Heart right ventricle (tissue), 16 donors: ENCODE measurements around the gene RAB8A. TPM values are rescaled to one million over a fixed set of nuclear protein-coding genes. Genes with fewer than 3 reads are reported as not detected.

Experiments used
- ATAC-seq, 8 donors: fragments of 200-7000 bp; cut with Tn5 transposase; one replicate each; pipeline ENCODE4 v1.9.1; 2020; ENCODE audit warnings: mild to moderate bottlenecking in 8 of 8, moderate library complexity in 8 of 8, moderate number of reproducible peaks in 1 of 8
- DNase-seq, 2 donors: peaks; one replicate each; pipeline ENCODE4 v3.0.0-alpha.2; 2020
- H3K27ac ChIP-seq, 10 donors: fragments of 200-600 bp; sonication (generic) in 2 of 10; one replicate each; pipeline versions ENCODE4 v1.5.0 to v1.8.0; 2020 to 2022; ENCODE audit warnings: mild to moderate bottlenecking in 3 of 10
- H3K27me3 ChIP-seq, 7 donors: fragments of 200-600 bp; one replicate each; pipeline ENCODE4 v1.8.0; 2021 to 2022; ENCODE audit warnings: mild to moderate bottlenecking in 2 of 7
- H3K36me3 ChIP-seq, 9 donors: fragments of 200-600 bp; sonication (generic) in 1 of 9; one replicate each; pipeline versions ENCODE4 v1.5.0 to v1.8.0; 2020 to 2022; ENCODE audit warnings: mild to moderate bottlenecking in 2 of 9
- H3K4me1 ChIP-seq, 9 donors: fragments of 200-600 bp; sonication (generic) in 1 of 9; one replicate each; pipeline versions ENCODE4 v1.5.0 to v1.8.0; 2020 to 2022; ENCODE audit warnings: mild to moderate bottlenecking in 4 of 9
- H3K4me3 ChIP-seq, 10 donors: fragments of 200-600 bp; sonication (generic) in 2 of 10; one replicate each; pipeline versions ENCODE4 v1.5.0 to v1.8.0; 2020 to 2022; ENCODE audit warnings: mild to moderate bottlenecking in 7 of 10, moderate library complexity in 2 of 10
- H3K9me3 ChIP-seq, 11 donors: fragments of 200-600 bp in 10 of 11; sonication (generic) in 2 of 11; one replicate each; pipeline versions ENCODE4 v1.5.0 to v1.8.0; 2013 to 2022; ENCODE audit warnings: mild to moderate bottlenecking in 2 of 11, control low read depth in 1 of 11, moderate library complexity in 1 of 11
- WGBS, 2 donors: extraction: QIAGEN DNeasy Blood & Tissue Kit; methylation state at CpG; one replicate each; pipeline ENCODE4 v1.1.7; 2013; ENCODE audit warnings: inconsistent platforms in 1 of 2; 5-methylcytosine and 5-hydroxymethylcytosine counted together
- intact Hi-C, 10 donors: fragments of 100-400 bp; cut with DNase I; formaldehyde crosslinking; loops; one replicate each; pipeline versions ENCODE4 v1.11.1 to v1.14.2; 2022
- polyA plus RNA-seq, 2 donors: library from polyadenylated mRNA; stranded (reverse); fragments of 200-250 nt; gene quantifications; one replicate each; pipeline ENCODE4 v1.2.3, GENCODE V29; 2013
- total RNA-seq, 10 donors: library from RNA; stranded (reverse); fragmentation: NEBNext Ultra II Directional in 3 of 10; extraction: Animal tissue kit (Norgen Biotek cat#: 25700) in 3 of 10; gene quantifications; one replicate each; pipeline versions ENCODE4 v1.2.1 to v1.2.4, GENCODE V29; 2021 to 2023
- TF ChIP-seq, protein P1 (sequence below), 9 donors: fragments of 200-600 bp; sonication (generic) in 2 of 9; IDR thresholded peaks; one replicate each; pipeline versions ENCODE4 v1.5.0 to v1.8.0; 2021 to 2022; ENCODE audit warnings: antibody characterized with exemption in 9 of 9, mild to moderate bottlenecking in 5 of 9, moderate library complexity in 1 of 9
- donor health status: Arrhythmogenic right ventricular cardiomyopathy.
- donor health status: ischemic (EF 13 %, LVEDD 7.1; RV severe dilation, severe dysfunction).
- donor health status: healthy with polysubstance abuse.
- donor health status: DM: no; HTN: yes; CAD: no.
- donor health status: DM: no; HTN: no; CAD: no.
- donor health status: ischemic (EF 25% LVEDD 6.9; RV normal size, moderate dysfunction).
- donor health status: ischemic (EF 25% LVEDD 5.7; RV mildly dilated, moderate dysfunction).
- donor health status: healthy.
- donor health status: DM: yes; HTN: yes; CAD: no.
- donor health status: Ischemic cardiomyopathy.
- donor health status: ischemic (EF 35%, LVEDD 5.7; RV mildly dilated, moderate dysfunction).
- donor health status: nonischemic (EF 11% LVEDD 7.7; RV severe dilation, severe dysfunction).
- donor health status: DM: yes; HTN: yes; CAD: no.
- donor health status: PGD.
- donor health status: ischemic (EF 29% LVEDD 5.4; RV normal size, mild dysfunction).
- donor health status: nonischemic (EF 23%, LVEDD 6.1; RV moderate dilation, normal function).

RAB8A gene
- total and polyA plus RNA-seq, 12 donors: 12.1 to 47.4 (median 19.5) TPM

DNA sequence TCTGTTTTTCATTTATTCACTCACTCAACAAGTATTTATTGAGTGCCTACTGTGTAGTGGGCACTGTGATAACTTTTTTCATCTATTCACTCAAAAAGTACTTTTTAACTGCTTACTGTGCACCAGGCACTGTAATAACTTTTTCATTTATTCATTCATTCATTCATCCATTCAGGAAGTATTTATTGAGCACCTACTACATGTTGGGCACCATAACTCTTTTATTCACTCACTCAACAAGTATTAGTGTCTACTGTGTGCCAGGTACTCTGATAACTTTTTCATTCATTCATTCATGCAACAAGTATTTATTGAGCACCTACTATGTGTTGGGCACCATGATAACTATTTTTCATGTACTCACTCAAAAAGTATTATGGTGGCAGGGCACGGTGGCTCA lies 54.7 kb downstream of the RAB8A start:
- intact Hi-C loops: no loop called here
- WGBS, 2 donors: 96 to 98% methylated on average over 1 of the region's 1 CpG
- DNase-seq (no peak), ATAC-seq (no peak)
- Histone ChIP-seq H3K4me3 (no peak overlapping the region), H3K27ac (no peak overlapping the region), H3K36me3 (no peaks in the 10 kb centered on the region), H3K9me3 (no peaks in the 10 kb centered on the region), H3K27me3 (peaks cover 0 to 3% (median 0%) of the 10 kb centered on the region in 7 donors), H3K4me1 (peaks cover 0 to 10% (median 0%) of the 10 kb centered on the region in 9 donors)
- TF ChIP-seq, protein P1, sequence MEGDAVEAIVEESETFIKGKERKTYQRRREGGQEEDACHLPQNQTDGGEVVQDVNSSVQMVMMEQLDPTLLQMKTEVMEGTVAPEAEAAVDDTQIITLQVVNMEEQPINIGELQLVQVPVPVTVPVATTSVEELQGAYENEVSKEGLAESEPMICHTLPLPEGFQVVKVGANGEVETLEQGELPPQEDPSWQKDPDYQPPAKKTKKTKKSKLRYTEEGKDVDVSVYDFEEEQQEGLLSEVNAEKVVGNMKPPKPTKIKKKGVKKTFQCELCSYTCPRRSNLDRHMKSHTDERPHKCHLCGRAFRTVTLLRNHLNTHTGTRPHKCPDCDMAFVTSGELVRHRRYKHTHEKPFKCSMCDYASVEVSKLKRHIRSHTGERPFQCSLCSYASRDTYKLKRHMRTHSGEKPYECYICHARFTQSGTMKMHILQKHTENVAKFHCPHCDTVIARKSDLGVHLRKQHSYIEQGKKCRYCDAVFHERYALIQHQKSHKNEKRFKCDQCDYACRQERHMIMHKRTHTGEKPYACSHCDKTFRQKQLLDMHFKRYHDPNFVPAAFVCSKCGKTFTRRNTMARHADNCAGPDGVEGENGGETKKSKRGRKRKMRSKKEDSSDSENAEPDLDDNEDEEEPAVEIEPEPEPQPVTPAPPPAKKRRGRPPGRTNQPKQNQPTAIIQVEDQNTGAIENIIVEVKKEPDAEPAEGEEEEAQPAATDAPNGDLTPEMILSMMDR (IDR thresholded peaks at IDR 0.05): no peak

- Histone ChIP-seq H3K27me3 (peaks cover 0 to 3% (median 0%) of the 10 kb centered on the region in 7 donors), H3K9me3 (no peaks in the 10 kb centered on the region), H3K4me1 (peaks cover 0 to 10% (median 0%) of the 10 kb centered on the region in 9 donors), H3K36me3 (no peaks in the 10 kb centered on the region), H3K4me3 (no peak overlapping the region), H3K27ac (no peak overlapping the region)
- TF ChIP-seq, protein P1 (IDR thresholded peaks at IDR 0.05): no peak
- intact Hi-C loops: no loop called here
- no peak for ATAC-seq
- DNase-seq: no peak
- WGBS, 2 donors: 90 to 91% methylated on average over 5 of the region's 5 CpGs
Observed at GRCh38 chr19:16167055-16167454, 55.4 kb downstream of the RAB8A start.

DNA sequence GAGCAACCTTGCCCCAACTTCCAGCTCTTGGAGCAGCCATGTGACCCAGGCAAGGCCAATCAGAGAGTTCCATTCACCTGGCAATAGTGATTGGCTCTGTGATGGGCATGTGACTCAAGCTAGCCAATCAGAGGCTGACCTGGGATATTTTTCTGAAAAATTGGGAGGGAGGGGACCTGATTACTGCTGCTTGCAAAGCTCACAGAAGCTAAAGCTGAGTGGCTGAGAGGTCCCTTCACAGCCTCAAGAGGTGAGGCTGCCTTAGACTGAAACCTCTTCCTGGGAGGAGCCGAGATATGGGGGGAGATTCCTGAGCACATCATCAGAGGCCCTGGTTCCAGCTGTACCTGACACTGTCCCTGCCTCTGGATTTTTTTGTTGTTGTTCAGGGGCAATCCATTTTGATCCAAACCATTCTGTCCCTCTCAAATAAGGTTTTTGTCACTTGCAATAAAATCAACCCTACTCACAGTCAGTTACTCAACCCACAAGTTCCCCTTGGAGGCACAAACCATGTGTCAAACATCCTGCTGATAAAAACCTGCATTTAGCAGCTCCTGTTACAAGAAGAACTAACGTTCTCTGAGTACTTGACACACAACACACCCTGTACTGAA lies 56.9 kb downstream of the RAB8A start:
- H3K27me3 ChIP-seq: peaks cover 0 to 8% (median 0%) of the 10 kb centered on the region in 7 donors
- ATAC-seq: no peak
- H3K4me3 ChIP-seq: no peak overlapping the region
- H3K36me3 ChIP-seq: no peaks in the 10 kb centered on the region
- 50 to 54% methylated on average over 2 of the region's 2 CpGs for WGBS, 2 donors
- no peaks in the 10 kb centered on the region for H3K9me3 ChIP-seq
- no peak for DNase-seq
- H3K4me1 ChIP-seq: peaks cover 0 to 10% (median 0%) of the 10 kb centered on the region in 9 donors
- intact Hi-C loops: no loop called here
- H3K27ac ChIP-seq: no peak overlapping the region
- TF ChIP-seq, protein P1 (IDR thresholded peaks at IDR 0.05): no peak

DNA sequence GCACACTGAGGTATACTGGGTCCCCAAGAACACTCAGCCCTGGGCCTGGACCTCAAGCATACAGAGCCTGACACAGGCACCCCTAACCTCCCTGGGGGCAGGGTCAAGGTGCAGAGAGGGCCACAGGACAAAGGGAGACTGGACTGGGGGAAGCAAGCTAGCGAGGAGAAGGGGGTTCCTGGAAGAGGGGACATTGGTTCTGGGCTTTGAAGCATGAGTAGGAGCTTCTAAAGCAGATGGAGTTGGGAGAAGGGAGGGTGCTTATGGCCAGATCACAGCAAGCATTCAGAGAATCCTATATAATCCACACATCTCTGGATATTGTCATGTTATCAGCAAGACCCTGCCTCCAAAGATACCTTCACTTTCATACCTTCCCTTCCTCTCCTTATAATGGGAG lies 58.4 kb downstream of the RAB8A start:
- Histone ChIP-seq H3K9me3 (peaks cover 0 to 2% (median 0%) of the 10 kb centered on the region in 11 donors), H3K4me3 (no peak overlapping the region), H3K27me3 (peaks cover 0 to 13% (median 0%) of the 10 kb centered on the region in 7 donors), H3K4me1 (peaks cover 0 to 10% (median 0%) of the 10 kb centered on the region in 9 donors), H3K36me3 (no peaks in the 10 kb centered on the region), H3K27ac (no peak overlapping the region)
- TF ChIP-seq, protein P1 (IDR thresholded peaks at IDR 0.05): no peak
- 59 to 94% methylated on average over 1 of the region's 1 CpG for WGBS, 2 donors
- no peak for ATAC-seq
- intact Hi-C loops: loop anchor here in 2 of 10 donors (5.0 kb wide), 2 partner anchors 113 to 133 kb away; no protein-coding TSS in a partner anchor
- no peak for DNase-seq
